SU-DHL-6 (cell line): ENCODE results near the gene BAHCC1.

Experiments
- CTCF ChIP-seq: fragments of 200-600 bp; sonication (generic); IDR thresholded peaks from one replicate; pipeline ENCODE4 v1.5.1; 2017; ENCODE audit warnings: antibody characterized with exemption, mild to moderate bottlenecking, low read length, moderate library complexity; ENCODE audit not compliant: insufficient read depth, poor library complexity, severe bottlenecking
- EZH2phosphoT487 ChIP-seq: fragments of 200-600 bp; sonication (generic), shearing (Covaris generic); conservative IDR thresholded peaks from 2 replicates; pipeline ENCODE4 v1.6.1; 2018; ENCODE audit warnings: mild to moderate bottlenecking, antibody characterized with exemption, low read length, moderate library complexity, mixed read lengths

GRCh38 chr17:81448950-81449349 lies 53.7 kb downstream of the BAHCC1 start:
- TF ChIP-seq CTCF (no peak), EZH2phosphoT487 (no peak)
